Mesenchymal stem cell (in vitro differentiated cells and primary cell): ENCODE measurements around the gene MRPS34.

Source experiments
- DNase-seq: peaks from one replicate; pipeline ENCODE4 v3.0.0-alpha.2; 2013
- H2AFZ ChIP-seq: one replicate; pipeline ENCODE4 v1.6.1; 2013; ENCODE audit warnings: low read depth, mild to moderate bottlenecking, control low read depth, inconsistent platforms, low read length, moderate library complexity
- H2AK5ac ChIP-seq: 2 replicates; pipeline ENCODE4 v1.6.1; 2013; ENCODE audit warnings: low read length, moderate library complexity, mild to moderate bottlenecking, inconsistent platforms; ENCODE audit not compliant: severe bottlenecking
- H2BK120ac ChIP-seq: one replicate; pipeline ENCODE4 v1.6.1; 2013; ENCODE audit warnings: low read depth, mild to moderate bottlenecking, inconsistent platforms, low read length, moderate library complexity
- H2BK12ac ChIP-seq, 2 experiments: one replicate each; pipeline ENCODE4 v1.6.1; 2013; ENCODE audit warnings: inconsistent platforms in 2 of 2, low read length in 2 of 2, mild to moderate bottlenecking in 2 of 2, moderate library complexity in 2 of 2, control low read depth in 1 of 2
- H2BK15ac ChIP-seq: one replicate; pipeline ENCODE4 v1.6.1; 2013; ENCODE audit warnings: mild to moderate bottlenecking, low read depth, inconsistent platforms; ENCODE audit not compliant: poor library complexity, severe bottlenecking
- H2BK5ac ChIP-seq: 2 replicates; pipeline ENCODE4 v1.6.1; 2013; ENCODE audit warnings: low read depth, mild to moderate bottlenecking, low read length, control low read depth, inconsistent platforms; ENCODE audit not compliant: poor library complexity, severe bottlenecking
- H3K14ac ChIP-seq, 2 experiments: one replicate each; pipeline ENCODE4 v1.6.1; 2013; ENCODE audit warnings: inconsistent platforms in 2 of 2, low read length in 2 of 2, control low read depth in 1 of 2, mild to moderate bottlenecking in 1 of 2, moderate library complexity in 1 of 2
- H3K18ac ChIP-seq, 2 experiments: one replicate each; pipeline ENCODE4 v1.6.1; 2013; ENCODE audit warnings: inconsistent platforms in 2 of 2, low read length in 2 of 2, control low read depth in 1 of 2, low read depth in 1 of 2, mild to moderate bottlenecking in 1 of 2
- H3K23ac ChIP-seq, 2 experiments: one replicate each; pipeline ENCODE4 v1.6.1; 2013; ENCODE audit warnings: inconsistent platforms in 2 of 2, low read length in 2 of 2, mild to moderate bottlenecking in 2 of 2, moderate library complexity in 2 of 2, control low read depth in 1 of 2
- H3K27ac ChIP-seq: 2 replicates; pipeline ENCODE4 v1.5.1; 2013; ENCODE audit warnings: mild to moderate bottlenecking, moderate library complexity, low read length, control low read depth, inconsistent platforms; ENCODE audit not compliant: poor library complexity, severe bottlenecking
- H3K27me3 ChIP-seq, 2 experiments: 2 replicates each; pipeline versions ENCODE4 v1.6.1 to v1.7.0; 2013; ENCODE audit warnings: low read length in 2 of 2, mild to moderate bottlenecking in 2 of 2, moderate library complexity in 2 of 2, control low read depth in 1 of 2, inconsistent platforms in 1 of 2; ENCODE audit not compliant: control insufficient read depth in 1 of 2, insufficient read depth in 1 of 2
- H3K36me3 ChIP-seq, 2 experiments: 2 replicates each; pipeline versions ENCODE4 v1.6.1 to v1.7.0; 2013; ENCODE audit warnings: low read length in 2 of 2, control low read depth in 1 of 2, inconsistent platforms in 1 of 2, low read depth in 1 of 2, mild to moderate bottlenecking in 1 of 2; ENCODE audit not compliant: insufficient read depth in 2 of 2, control insufficient read depth in 1 of 2
- H3K4ac ChIP-seq, 2 experiments: one replicate each; pipeline ENCODE4 v1.6.1; 2013; ENCODE audit warnings: inconsistent platforms in 2 of 2, low read length in 2 of 2, mild to moderate bottlenecking in 2 of 2, moderate library complexity in 2 of 2, control low read depth in 1 of 2, low read depth in 1 of 2
- H3K4me1 ChIP-seq: 2 replicates; pipeline ENCODE4 v1.6.1; 2013; ENCODE audit warnings: low read depth, low read length, control low read depth; ENCODE audit not compliant: control insufficient read depth, insufficient read depth
- H3K4me2 ChIP-seq: 2 replicates; pipeline ENCODE4 v1.6.1; 2013; ENCODE audit warnings: low read length, mild to moderate bottlenecking, inconsistent platforms; ENCODE audit not compliant: poor library complexity, severe bottlenecking
- H3K4me3 ChIP-seq, 2 experiments: 2 replicates each; pipeline versions ENCODE4 v1.5.1 to v1.7.0; 2013; ENCODE audit warnings: low read length in 2 of 2, mild to moderate bottlenecking in 2 of 2, control low read depth in 1 of 2, low read depth in 1 of 2; ENCODE audit not compliant: insufficient read depth in 1 of 2
- H3K79me1 ChIP-seq: replicated peaks from 2 replicates; pipeline ENCODE4 v1.6.1; 2013; ENCODE audit warnings: mild to moderate bottlenecking, control low read depth, low read length, inconsistent platforms; ENCODE audit not compliant: poor library complexity, severe bottlenecking
- H3K9ac ChIP-seq: 2 replicates; pipeline ENCODE4 v1.7.0; 2013; ENCODE audit warnings: mild to moderate bottlenecking, low read length, moderate library complexity
- H3K9me3 ChIP-seq: 2 replicates; pipeline ENCODE4 v1.7.0; 2013; ENCODE audit warnings: mild to moderate bottlenecking, low read length; ENCODE audit not compliant: control insufficient read depth
- H4K8ac ChIP-seq: one replicate; pipeline ENCODE4 v1.6.1; 2013; ENCODE audit warnings: inconsistent platforms, mild to moderate bottlenecking, low read length, moderate library complexity
- H4K91ac ChIP-seq: one replicate; pipeline ENCODE4 v1.6.1; 2013; ENCODE audit warnings: mild to moderate bottlenecking, low read length, inconsistent platforms
- WGBS: methylation state at CpG from one replicate; pipeline ENCODE4 v1.1.7; 2013; ENCODE audit warnings: mixed read lengths; 5-methylcytosine and 5-hydroxymethylcytosine counted together

MRPS34 gene

GRCh38 chr16:1762879-1763520, 9.9 kb downstream of the MRPS34 start:
- Histone ChIP-seq H2BK120ac (no peak overlapping the region), H3K23ac (no peak overlapping the region), H2BK15ac (no peak overlapping the region), H3K4me3 (no peak overlapping the region), H4K91ac (no peak overlapping the region), H3K4me1 (peaks cover 16% of the 10 kb centered on the region), H3K18ac (no peak overlapping the region), H3K36me3 (peaks cover 83 to 100% of the 10 kb centered on the region in 2 experiments), H2BK5ac (no peak overlapping the region), H3K9ac (no peak overlapping the region), H3K27me3 (no peaks in the 10 kb centered on the region), H3K27ac (no peak overlapping the region), H2AK5ac (no peak overlapping the region), H3K4me2 (no peak overlapping the region), H4K8ac (peak overlapping the region; percentile 19), H3K4ac (no peak overlapping the region), H3K9me3 (no peaks in the 10 kb centered on the region), H3K79me1 (peaks cover 20% of the 10 kb centered on the region), H3K14ac (no peak overlapping the region), H2BK12ac (no peak overlapping the region), H2AFZ (no peak overlapping the region)
- no peak for DNase-seq
- WGBS, result 91% methylated on average over 24 of the region's 24 CpGs

GRCh38 chr16:1762196-1762878, 10.6 kb downstream of the MRPS34 start:
- Histone ChIP-seq H2AFZ (no peak overlapping the region), H3K9me3 (no peaks in the 10 kb centered on the region), H3K14ac (no peak overlapping the region), H2BK15ac (no peak overlapping the region), H4K91ac (peak overlapping the region; percentile 11), H2BK120ac (no peak overlapping the region), H3K9ac (no peak overlapping the region), H3K4me1 (peaks cover 16% of the 10 kb centered on the region), H3K27ac (no peak overlapping the region), H4K8ac (no peak overlapping the region), H3K4me3 (no peak overlapping the region), H2BK12ac (no peak overlapping the region), H2AK5ac (no peak overlapping the region), H2BK5ac (no peak overlapping the region), H3K36me3 (peaks cover 80 to 100% of the 10 kb centered on the region in 2 experiments), H3K4me2 (no peak overlapping the region), H3K79me1 (peaks cover 24% of the 10 kb centered on the region), H3K4ac (no peak overlapping the region), H3K27me3 (no peaks in the 10 kb centered on the region), H3K18ac (no peak overlapping the region), H3K23ac (no peak overlapping the region)
- no peak for DNase-seq
- WGBS, result 96% methylated on average over 26 of the region's 30 CpGs

GRCh38 chr16:1761751-1762150, 11.2 kb downstream of the MRPS34 start:
- H2AFZ ChIP-seq, result no peak overlapping the region
- H2BK12ac ChIP-seq, result no peak overlapping the region
- H3K23ac ChIP-seq, result no peak overlapping the region
- no peaks in the 10 kb centered on the region for H3K27me3 ChIP-seq
- H3K4me3 ChIP-seq, result no peak overlapping the region
- no peaks in the 10 kb centered on the region for H3K9me3 ChIP-seq
- H4K8ac ChIP-seq, result no peak overlapping the region
- H3K79me1 ChIP-seq, result peaks cover 25% of the 10 kb centered on the region
- no peak overlapping the region for H3K27ac ChIP-seq
- H3K14ac ChIP-seq, result no peak overlapping the region
- peaks cover 75 to 96% of the 10 kb centered on the region in 2 experiments for H3K36me3 ChIP-seq
- no peak overlapping the region for H3K4me2 ChIP-seq
- WGBS, result 96% methylated on average over 15 of the region's 15 CpGs
- no peak overlapping the region for H2AK5ac ChIP-seq
- H3K18ac ChIP-seq, result no peak overlapping the region
- H4K91ac ChIP-seq, result no peak overlapping the region
- H3K9ac ChIP-seq, result no peak overlapping the region
- H2BK15ac ChIP-seq, result no peak overlapping the region
- DNase-seq, result no peak
- H3K4ac ChIP-seq, result no peak overlapping the region
- H2BK5ac ChIP-seq, result no peak overlapping the region
- H3K4me1 ChIP-seq, result peaks cover 16% of the 10 kb centered on the region
- H2BK120ac ChIP-seq, result no peak overlapping the region

- H2BK12ac ChIP-seq, result no peak overlapping the region
- H2AK5ac ChIP-seq, result no peak overlapping the region
- no peak overlapping the region for H4K8ac ChIP-seq
- H3K4ac ChIP-seq, result no peak overlapping the region
- no peak overlapping the region for H2BK15ac ChIP-seq
- H3K36me3 ChIP-seq, result peaks cover 78 to 91% of the 10 kb centered on the region in 2 experiments
- H3K23ac ChIP-seq, result no peak overlapping the region
- no peak overlapping the region for H3K18ac ChIP-seq
- H3K9me3 ChIP-seq, result no peaks in the 10 kb centered on the region
- no peak overlapping the region for H2BK120ac ChIP-seq
- WGBS, result 94% methylated on average over 15 of the region's 15 CpGs
- H3K4me2 ChIP-seq, result no peak overlapping the region
- no peak overlapping the region for H4K91ac ChIP-seq
- H3K4me1 ChIP-seq, result peaks cover 16% of the 10 kb centered on the region
- no peak overlapping the region for H3K27ac ChIP-seq
- no peak overlapping the region for H3K4me3 ChIP-seq
- no peak overlapping the region for H2AFZ ChIP-seq
- DNase-seq, result no peak
- H3K9ac ChIP-seq, result no peak overlapping the region
- peaks cover 28% of the 10 kb centered on the region for H3K79me1 ChIP-seq
- H3K27me3 ChIP-seq, result no peaks in the 10 kb centered on the region
- H3K14ac ChIP-seq, result no peak overlapping the region
- no peak overlapping the region for H2BK5ac ChIP-seq
These were observed 12.0 kb downstream of the MRPS34 start for GRCh38 chr16:1760911-1761310.
